Panc1 (cell line): ENCODE measurements around the gene AGPAT4. TPM values are rescaled to one million over a fixed set of nuclear protein-coding genes. Genes with fewer than 3 reads are reported as not detected.

Experiments
- ATAC-seq: fragments of 200-7000 bp; cut with Tn5 transposase; 2 replicates; pipeline ENCODE4 v1.9.1; 2020; ENCODE audit warnings: mild to moderate bottlenecking, moderate library complexity
- BruUV-seq: library from RNA; stranded (reverse); fragments of 400-500 nt; replicated peaks from 2 replicates; lab custom pipeline; 2021; lab: Mats Ljungman, UMichigan
- CTCF ChIA-PET: fragments of 300-600 bp; sonication (Branson Sonifier 250); formaldehyde crosslinking; loops from one replicate; lab custom pipeline; 2022; ENCODE audit warnings: antibody characterized with exemption; lab: Charles Lee
- POLR2A ChIA-PET: fragments of 300-600 bp; sonication (Branson Sonifier 250); formaldehyde crosslinking; loops from one replicate; lab custom pipeline; 2022; ENCODE audit warnings: antibody characterized with exemption; lab: Charles Lee
- DNase-seq: peaks from one replicate; pipeline ENCODE4 v3.0.0-alpha.2; 2010; ENCODE audit warnings: low read depth, low spot score
- H3K27ac ChIP-seq: 2 replicates; pipeline ENCODE4 v1.5.1; 2011; ENCODE audit warnings: mild to moderate bottlenecking, low read length, inconsistent platforms
- H3K27me3 ChIP-seq: fragments of 200-500 bp; sonication (Bioruptor generic); 2 replicates; pipeline ENCODE4 v1.6.0; 2014; ENCODE audit warnings: low read length, inconsistent platforms; ENCODE audit not compliant: control insufficient read depth, insufficient read depth
- H3K36me3 ChIP-seq: fragments of 200-500 bp; sonication (Bioruptor generic); 2 replicates; pipeline ENCODE4 v1.5.1; 2014; ENCODE audit warnings: inconsistent platforms, mild to moderate bottlenecking, low read length, moderate library complexity; ENCODE audit not compliant: control insufficient read depth, insufficient read depth
- H3K4me1 ChIP-seq: 2 replicates; pipeline ENCODE4 v1.5.1; 2011; ENCODE audit warnings: inconsistent platforms, mild to moderate bottlenecking, low read length, moderate library complexity; ENCODE audit not compliant: control insufficient read depth, insufficient read depth
- H3K4me3 ChIP-seq, 2 experiments: 2 replicates each; pipeline ENCODE4 v1.5.1; 2011 to 2012; ENCODE audit warnings: low read depth in 2 of 2, low read length in 2 of 2, mild to moderate bottlenecking in 2 of 2, inconsistent platforms in 1 of 2, moderate library complexity in 1 of 2
- H3K9me3 ChIP-seq: fragments of 200-500 bp; sonication (Bioruptor generic); 2 replicates; pipeline ENCODE4 v1.5.1; 2014; ENCODE audit warnings: low read depth, mild to moderate bottlenecking, inconsistent platforms, low read length, moderate library complexity; ENCODE audit not compliant: control insufficient read depth, insufficient read depth
- CTCF ChIP-seq: fragments of 450-650 bp; IDR thresholded peaks from 2 replicates; pipeline ENCODE4 v1.5.1; 2017; ENCODE audit warnings: mild to moderate bottlenecking
- POLR2AphosphoS5 ChIP-seq: IDR thresholded peaks from 2 replicates; pipeline ENCODE4 v1.6.1; 2012; ENCODE audit warnings: mild to moderate bottlenecking, low read depth, low read length, moderate library complexity
- REST ChIP-seq, 2 experiments: IDR thresholded peaks; 2 replicates each; pipeline ENCODE4 v1.6.1; 2011 to 2012; ENCODE audit warnings: low read depth in 2 of 2, control low read depth in 1 of 2, low read length in 1 of 2, mild to moderate bottlenecking in 1 of 2, moderate library complexity in 1 of 2; ENCODE audit not compliant: insufficient read depth in 1 of 2
- SIN3A ChIP-seq: IDR thresholded peaks from 2 replicates; pipeline ENCODE4 v1.6.1; 2012; ENCODE audit warnings: low read depth, mild to moderate bottlenecking, low read length, moderate library complexity, borderline replicate concordance; ENCODE audit not compliant: insufficient read depth
- TCF7L2 ChIP-seq: IDR thresholded peaks from 2 replicates; pipeline ENCODE4 v1.6.1; 2011; ENCODE audit warnings: mild to moderate bottlenecking, low read depth, low read length, inconsistent platforms
- in situ Hi-C: cut with HindIII; loops from 2 replicates; pipeline ENCODE4 v1.10.0; 2016; ENCODE audit warnings: low sequenced_read_pairs, low pct_unique_long_range_greater_than_20kb
- intact Hi-C: fragments of 100-400 bp; cut with micrococcal nuclease; formaldehyde crosslinking; loops from one replicate; pipeline ENCODE4 v1.10.0; 2022; ENCODE audit not compliant: unreplicated experiment
- total RNA-seq: library from RNA; stranded (reverse); gene quantifications from one replicate; pipeline ENCODE4 v1.2.1, GENCODE V29; 2021; ENCODE audit not compliant: unreplicated experiment

The AGPAT4 gene
- total RNA-seq, 1 experiment from 2014 or later: 12.9 TPM

GRCh38 chr6:161272635-161273273 is 1.1 kb downstream of the AGPAT4 start:
- Histone ChIP-seq H3K4me1 (peaks cover 24% of the 10 kb centered on the region), H3K27me3 (no peaks in the 10 kb centered on the region), H3K4me3 (peak overlapping the region; percentile 55 to 89), H3K36me3 (peaks cover 4% of the 10 kb centered on the region; the same call in 1 of the 2 replicates), H3K9me3 (no peaks in the 10 kb centered on the region), H3K27ac (peak overlapping the region; percentile 76)
- BruUV-seq: TSS peak; percentile 56
- TF ChIP-seq SIN3A: no peak
- no peak for TF ChIP-seq REST (IDR thresholded peaks at IDR 0.05; ENCODE audit: insufficient read depth in 1 of 2, low read depth in 2 of 2, low read length in 1 of 2)
- no peak for TF ChIP-seq TCF7L2
- no peak for TF ChIP-seq CTCF
- TF ChIP-seq POLR2AphosphoS5: no peak
- CTCF ChIA-PET: interaction anchor here (1.0 kb wide), 1 partner anchor 16 kb away, joined by 3 read pairs; no protein-coding TSS in a partner anchor
- in situ Hi-C loops (no loop called here), intact Hi-C loops (loop anchor here (5.0 kb wide), 1 partner anchor 100 kb away; no protein-coding TSS in a partner anchor)
- ATAC-seq (no peak), DNase-seq (no peak)
- POLR2A ChIA-PET: interaction anchor here (0.6 to 0.7 kb wide), 4 partner anchors 127 to 1797 kb away, joined by 3 to 9 read pairs (median 4); no protein-coding TSS in a partner anchor

GRCh38 chr6:161271343-161272030 is 2.4 kb downstream of the AGPAT4 start:
- H3K27me3 ChIP-seq: no peaks in the 10 kb centered on the region
- intact Hi-C loops (loop anchor here (5.0 kb wide), 1 partner anchor 101 kb away; no protein-coding TSS in a partner anchor), in situ Hi-C loops (no loop called here)
- H3K27ac ChIP-seq: no peak overlapping the region
- no peak overlapping the region for H3K4me3 ChIP-seq
- DNase-seq (no peak), ATAC-seq (no peak)
- CTCF ChIA-PET: no interaction called here
- BruUV-seq: no TSS peak
- peaks cover 4% of the 10 kb centered on the region; the same call in 1 of the 2 replicates for H3K36me3 ChIP-seq
- POLR2A ChIA-PET: interaction anchor here (0.7 kb wide), 1 partner anchor 11 kb away, joined by 3 read pairs; no protein-coding TSS in a partner anchor
- no peak for TF ChIP-seq CTCF
- no peaks in the 10 kb centered on the region for H3K9me3 ChIP-seq
- H3K4me1 ChIP-seq: peaks cover 24% of the 10 kb centered on the region
